HG03066 (cell line): ENCODE data around the gene KRTAP17-1.
"Not testable (repeated sequence)": the region's sequence is repeated elsewhere in the genome, so short reads cannot be mapped to it uniquely, and the experiment has no call there.

Experiments
- ATAC-seq: cut with Tn5 transposase; IDR thresholded peaks from one replicate; pipeline ENCODE4 v1.9.1; 2021; ENCODE audit warnings: low read depth; ENCODE audit not compliant: unreplicated experiment

KRTAP17-1 gene, protein sequence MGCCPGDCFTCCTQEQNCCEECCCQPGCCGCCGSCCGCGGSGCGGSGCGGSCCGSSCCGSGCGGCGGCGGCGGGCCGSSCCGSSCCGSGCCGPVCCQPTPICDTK

DNA sequence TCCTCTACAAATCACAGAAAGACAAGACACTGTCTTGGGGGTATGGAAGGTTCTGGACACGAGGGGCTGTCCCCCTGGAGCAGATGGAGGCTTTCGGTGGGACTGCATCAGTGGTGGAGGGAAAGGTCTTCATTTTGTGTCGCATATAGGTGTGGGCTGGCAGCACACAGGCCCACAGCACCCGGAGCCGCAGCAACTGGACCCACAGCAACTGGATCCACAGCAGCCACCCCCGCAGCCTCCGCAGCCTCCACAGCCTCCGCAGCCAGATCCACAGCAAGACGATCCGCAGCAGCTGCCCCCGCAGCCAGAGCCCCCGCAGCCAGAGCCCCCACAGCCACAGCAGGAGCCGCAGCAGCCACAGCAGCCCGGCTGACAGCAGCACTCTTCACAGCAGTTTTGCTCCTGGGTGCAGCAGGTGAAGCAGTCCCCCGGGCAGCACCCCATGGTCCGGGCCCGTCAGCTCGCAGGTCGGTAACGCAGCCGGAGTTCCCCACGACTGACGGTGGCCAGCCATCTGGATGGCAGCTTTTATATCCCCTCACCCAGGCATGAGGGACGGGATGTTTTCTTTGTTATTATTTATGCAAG, at the start of gene KRTAP17-1:
KRTAP17-1 (minus strand) TSS at position 507 of the 591 bp plus-strand sequence; CDS start at position 447, 60 bp downstream.
- no peak for ATAC-seq

DNA sequence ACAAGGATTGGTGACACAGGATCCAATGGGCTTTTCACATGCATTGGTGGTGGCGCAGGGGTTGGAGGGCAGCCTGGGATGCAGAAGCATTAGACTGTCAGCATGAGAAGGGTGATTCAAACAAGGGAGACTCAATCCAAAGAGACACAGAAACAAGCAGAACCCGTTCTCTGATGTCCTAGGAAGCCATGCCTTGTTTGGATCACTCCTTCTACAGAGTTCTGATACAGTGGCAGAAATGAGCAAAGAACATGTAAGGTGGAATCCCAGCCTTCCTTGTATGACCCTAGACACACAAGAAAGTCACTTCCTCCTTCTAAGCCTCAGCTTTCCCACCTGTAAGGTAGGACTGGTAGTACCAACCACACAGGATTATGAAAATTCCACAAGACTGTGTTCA, 48.4 kb upstream of the KRTAP17-1 start:
- ATAC-seq, result no peak

DNA sequence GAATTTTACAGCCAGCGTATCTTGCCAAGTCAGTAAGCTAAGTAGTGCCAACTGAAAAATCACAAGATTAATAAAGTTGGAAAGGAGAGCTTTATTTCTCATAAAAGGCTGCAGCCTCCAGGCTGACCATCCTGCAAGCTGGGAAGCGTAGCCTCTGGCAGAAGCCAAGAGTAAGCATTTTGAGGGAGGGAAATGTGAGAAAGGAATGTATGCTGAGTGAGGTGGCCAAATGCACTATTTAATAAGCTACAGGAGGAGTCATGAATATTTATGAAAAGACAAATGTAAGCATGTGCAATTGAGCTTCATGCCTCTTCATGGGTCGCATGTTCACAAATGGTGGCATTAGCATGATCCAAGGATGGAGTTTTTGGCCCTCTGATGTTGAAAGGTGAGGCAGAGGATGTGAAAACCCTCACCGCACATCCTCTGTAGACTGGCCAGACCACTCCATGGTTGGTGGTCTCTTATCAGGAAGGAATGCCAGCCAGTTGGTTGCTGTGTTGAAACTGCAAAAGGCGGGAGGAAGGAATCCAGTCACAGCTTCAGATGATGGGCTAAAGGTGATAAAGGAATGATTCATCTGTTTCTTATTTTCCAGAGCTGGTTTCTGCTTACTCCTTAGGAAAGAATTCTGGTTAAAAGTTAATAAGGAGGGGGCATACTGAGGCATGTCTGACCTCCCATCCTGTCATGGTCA, 44.9 kb upstream of the KRTAP17-1 start:
- ATAC-seq, result no peak

DNA sequence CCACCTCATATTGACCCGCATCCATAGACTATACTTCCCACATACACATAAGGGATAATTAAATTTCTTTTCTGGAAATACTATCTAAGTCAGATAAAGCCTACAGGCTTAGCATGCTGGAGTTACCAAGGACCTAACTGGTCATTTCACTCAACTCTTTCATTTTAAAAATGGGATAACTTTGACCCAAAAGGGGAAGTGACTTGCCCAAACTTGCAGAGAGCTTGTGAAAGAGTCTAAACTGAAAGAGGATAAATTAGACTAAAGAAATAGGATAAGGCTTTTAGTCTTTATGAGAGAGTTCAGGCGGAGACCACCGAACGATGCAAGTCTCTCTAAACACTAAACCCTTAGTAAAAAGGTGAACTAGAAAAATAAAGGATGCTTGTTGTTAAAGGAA, 39.0 kb upstream of the KRTAP17-1 start:
- ATAC-seq, result no peak

DNA sequence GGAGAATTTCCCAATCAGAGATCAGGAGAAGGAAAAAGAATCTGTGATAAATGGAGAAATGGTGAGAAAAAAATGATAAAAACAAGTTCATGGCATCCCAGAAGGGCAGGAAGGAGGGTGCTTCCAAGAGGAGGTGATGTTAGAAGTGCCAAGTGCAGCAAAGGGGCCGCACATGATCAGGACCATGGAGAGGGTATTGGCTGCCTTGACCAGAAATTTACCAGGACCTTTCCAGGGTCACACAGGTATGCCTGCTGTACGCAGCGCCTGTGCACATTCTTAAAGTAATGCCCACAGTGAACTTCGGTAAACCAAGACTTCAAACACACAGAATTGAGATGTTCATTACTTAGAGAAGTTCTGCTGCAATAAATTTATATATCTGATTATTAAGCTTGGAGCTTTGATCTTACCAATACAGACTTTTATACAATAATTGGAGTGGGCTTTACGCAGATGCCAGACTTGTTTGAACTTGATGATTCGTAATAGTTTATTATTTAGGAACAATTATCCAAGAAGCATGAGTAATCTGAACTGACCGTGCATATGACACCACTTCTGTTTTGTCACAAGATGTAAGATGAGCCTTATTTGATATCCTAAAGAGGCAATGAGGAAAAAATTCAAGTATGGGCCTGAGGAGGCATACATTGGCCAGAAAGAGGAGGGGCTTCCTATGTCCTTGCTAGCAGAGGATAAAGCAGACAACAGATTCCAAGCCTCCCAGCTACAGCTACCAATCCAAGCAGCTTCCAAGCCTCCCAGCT, 37.3 kb upstream of the KRTAP17-1 start:
- ATAC-seq, result no peak

DNA sequence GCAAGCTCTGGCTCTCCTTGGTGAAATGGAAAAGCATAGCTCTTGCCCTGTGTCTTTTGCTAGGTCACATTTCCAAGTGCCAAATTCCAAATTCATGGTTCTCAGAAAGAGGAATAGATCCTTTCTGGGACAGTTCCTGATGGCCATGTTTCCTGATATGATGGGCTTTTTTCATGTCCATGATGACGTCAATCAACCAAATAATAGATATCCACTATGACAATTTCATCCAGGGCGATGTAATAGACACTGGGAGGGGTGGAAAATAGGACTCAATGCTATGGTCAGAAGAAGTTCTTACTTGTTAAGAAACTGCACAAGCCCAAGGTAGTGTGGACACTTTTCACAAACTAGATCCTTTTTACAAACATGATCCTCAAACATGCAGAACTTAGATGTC, 35.7 kb upstream of the KRTAP17-1 start:
- ATAC-seq, result no peak

DNA sequence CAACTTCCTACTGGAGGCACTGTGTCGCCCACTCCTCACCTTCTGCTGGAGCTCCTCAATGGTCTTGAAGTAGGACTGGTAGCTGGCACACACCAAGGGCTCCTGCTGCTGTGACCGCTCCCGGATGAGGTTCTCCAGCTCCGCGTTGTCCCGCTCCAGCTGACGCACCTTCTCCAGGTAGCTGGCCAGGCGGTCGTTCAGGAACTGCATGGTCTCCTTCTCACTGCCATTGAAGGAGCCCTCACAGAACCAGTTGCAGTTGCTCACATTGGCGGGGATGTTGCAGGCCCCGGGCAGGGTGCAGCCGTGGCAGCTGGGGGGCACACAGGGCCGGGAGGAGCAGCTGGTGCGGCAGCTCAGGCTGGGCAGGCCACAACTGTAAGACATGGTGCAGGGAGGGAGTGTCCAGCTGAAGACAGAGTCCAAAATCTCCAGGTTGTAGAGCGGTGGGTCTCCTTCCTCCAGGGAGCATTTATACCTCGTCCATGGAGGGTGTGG, 34.9 kb upstream of the KRTAP17-1 start, which contains the start of gene KRT33A:
KRT33A (minus strand) TSS at position 448 of the 498 bp plus-strand sequence; CDS start at position 387, 61 bp downstream.
- ATAC-seq, result not testable (repeated sequence)

DNA sequence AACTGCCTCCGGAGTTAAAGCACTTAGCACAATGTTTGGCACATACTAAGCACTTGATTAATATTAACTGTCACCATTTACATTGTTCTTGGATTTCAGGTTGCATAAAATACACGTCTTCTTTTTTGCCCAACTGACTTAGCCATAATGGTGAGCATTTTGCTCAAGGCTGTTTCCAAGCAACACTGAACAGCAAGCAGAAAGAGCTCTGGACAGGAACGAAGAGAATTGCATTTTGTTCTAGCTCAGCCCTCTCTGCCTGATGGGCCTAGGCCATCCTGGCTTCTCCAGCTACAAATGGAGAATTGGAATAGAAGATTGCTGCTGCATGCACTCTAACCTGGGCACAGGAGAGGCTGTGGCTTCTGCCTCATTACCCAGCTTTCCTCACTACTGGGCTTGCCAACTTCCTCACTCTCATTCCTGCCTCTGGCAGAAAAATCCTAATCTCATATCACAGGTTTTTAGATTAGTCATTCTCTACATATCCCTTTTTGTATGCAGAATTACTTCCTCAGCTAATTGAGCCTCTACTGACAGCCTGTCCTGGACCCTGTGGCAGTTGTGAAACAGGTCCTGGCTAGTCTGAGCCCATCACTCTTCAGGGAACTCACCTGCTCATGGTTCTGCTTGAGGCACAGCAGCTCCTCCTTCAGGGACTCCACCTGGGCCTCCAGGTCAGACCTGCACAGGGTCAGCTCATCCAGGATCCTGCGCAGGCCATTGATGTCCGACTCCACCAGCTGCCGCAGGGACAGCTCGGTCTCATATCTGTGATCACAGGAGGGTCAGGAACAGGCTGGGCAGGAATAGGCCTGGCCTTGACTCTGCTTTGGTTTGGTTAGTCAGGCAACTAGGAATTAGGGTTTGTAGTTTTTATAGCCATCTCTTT, 32.6 kb upstream of the KRTAP17-1 start:
- ATAC-seq, result no peak

DNA sequence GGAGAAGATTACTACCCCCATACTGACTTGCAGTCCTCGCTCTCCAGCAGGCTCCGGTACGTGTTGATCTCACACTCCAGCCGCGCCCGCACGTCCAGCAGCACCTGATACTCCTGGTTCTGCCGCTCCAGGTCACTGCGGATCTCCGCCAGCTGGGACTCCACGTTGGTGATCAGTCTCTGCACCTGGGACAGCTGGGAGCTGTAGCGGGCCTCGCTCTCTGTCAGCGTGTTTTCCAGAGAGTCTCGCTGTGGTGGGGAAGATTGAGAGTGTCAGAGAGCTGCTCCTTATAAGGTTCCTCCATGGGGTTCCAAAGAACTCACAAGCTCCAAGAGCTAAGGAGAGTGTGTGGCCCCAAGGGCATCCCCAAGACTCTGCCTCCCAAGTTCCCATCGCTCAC, 30.9 kb upstream of the KRTAP17-1 start:
- ATAC-seq, result not testable (repeated sequence)

DNA sequence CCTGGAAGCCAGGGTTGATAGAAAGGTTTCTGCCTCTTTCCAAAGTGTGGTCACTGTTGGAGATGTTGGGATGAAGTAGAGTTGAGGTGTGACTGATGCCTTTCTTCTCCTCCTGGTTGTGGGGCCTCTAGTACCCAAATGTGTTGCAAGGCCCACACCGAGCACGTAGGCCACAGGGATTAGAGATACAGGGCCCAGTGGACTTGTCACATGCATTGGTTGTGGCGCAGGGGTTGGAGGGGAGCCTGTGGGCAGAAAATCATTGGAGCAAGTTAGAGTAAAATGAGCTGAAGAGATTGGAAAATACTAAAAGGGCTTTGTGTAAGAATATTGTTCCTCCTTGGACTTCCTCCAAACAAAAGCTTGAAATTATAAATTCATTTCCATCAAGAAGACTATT, 30.5 kb upstream of the KRTAP17-1 start:
- ATAC-seq, result no peak

DNA sequence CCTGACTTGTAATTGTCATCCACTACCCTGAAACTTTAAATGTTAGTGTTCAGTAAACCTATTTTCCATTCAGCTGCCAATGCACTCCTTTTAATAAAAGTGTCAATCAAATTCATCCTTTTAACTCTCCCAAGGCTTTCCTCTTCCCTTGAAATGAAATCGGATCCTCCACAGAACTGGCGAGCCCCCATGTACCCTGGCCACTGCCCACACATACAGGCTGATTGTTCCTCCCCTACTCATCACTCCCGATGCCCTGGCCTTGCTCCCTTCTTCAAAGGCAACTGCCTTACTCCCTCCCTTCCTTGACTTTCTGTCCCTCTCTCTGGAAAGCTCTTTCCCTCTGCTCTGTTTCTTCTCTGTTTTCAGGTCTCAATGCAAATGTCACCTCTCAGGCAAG, 27.5 kb upstream of the KRTAP17-1 start:
- no peak for ATAC-seq

DNA sequence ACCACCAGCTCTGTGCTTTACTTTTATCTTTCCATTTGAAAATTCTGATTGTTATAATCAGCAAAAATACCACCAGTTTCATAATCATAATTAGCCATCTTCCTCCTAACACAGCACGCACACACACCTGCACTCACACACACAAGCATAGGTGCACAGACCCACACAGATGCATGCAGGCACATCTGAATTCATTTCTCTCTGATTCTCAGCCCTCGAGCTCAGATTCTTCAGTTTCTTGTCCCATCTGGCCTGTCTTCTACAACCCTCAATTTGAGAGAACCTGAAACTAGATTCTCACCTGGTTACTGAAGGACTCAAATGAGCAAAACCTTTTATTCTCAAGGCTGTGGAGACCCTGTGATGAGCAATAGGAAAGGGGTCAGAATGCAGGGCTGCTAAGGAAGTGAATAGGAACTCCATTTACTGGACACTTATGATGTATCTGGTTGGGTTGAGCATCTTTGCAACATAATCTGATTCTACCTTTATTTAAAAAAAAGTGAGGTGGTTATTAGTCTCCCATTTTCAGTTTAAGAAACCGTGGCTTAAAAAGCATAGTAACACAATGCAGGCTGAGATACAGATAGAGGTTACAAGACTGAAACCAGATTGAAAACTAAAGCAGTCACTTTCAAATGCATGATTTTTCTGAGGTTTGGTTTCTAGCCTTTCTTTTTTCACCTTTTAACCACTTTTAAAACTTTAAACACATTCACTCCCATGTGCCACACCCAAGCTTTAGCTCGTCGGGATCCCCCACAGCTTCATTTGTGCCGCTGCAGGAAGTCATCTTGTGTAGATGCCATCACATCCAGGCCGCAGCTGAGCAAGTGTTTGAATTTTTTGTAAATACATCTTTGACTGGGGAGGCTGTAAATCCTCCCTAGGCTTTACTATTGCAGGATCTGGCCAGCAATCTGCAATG, 25.7 kb upstream of the KRTAP17-1 start:
- ATAC-seq, result no peak

DNA sequence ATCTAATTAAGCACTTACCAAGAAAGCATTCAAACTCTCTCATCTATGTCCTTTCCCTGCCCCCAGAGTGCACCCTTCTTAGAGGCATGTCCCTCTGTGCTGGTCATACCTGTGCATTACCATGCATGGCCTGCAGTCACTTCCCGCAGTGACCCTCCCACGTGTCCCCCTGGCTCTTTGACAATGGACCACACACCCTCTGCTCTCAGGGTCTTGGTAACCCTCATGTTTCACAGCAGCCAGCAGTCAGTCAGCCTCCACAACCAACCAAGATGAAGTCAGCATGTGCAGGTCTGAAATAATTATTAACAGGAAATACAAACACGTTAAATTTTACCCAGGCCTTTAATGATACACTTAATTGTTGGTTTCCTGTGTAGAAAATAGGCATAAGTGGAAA, 25.0 kb upstream of the KRTAP17-1 start:
- ATAC-seq, result no peak

DNA sequence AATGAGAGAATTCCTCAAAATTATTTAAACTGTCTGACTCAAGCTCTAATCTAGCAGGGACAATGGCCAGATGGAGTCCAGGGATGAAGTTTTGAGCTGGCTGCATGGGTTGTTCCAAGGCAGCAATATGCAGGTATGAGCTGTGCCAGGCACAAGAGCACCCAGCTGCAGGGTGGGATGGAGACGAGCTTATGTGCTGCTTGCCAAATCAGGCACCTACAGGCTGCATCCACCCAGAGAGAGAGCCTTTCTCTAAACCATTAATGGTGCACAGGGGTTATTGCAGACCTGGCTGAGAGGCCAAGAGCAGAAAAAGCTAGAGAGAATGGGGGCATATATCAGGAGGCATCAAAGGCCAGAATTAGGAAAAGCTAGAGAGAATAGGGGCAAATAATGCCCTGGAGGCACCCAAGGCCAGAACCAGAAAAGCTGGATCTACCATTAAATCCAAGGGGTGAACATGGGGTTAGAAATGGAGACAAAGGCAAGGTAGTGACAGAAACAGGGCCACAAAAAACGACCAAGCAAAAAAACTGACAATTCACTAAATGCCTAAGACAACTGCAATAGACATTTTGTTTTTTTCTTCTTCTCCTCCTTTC, 24.2 kb upstream of the KRTAP17-1 start:
- ATAC-seq, result no peak

DNA sequence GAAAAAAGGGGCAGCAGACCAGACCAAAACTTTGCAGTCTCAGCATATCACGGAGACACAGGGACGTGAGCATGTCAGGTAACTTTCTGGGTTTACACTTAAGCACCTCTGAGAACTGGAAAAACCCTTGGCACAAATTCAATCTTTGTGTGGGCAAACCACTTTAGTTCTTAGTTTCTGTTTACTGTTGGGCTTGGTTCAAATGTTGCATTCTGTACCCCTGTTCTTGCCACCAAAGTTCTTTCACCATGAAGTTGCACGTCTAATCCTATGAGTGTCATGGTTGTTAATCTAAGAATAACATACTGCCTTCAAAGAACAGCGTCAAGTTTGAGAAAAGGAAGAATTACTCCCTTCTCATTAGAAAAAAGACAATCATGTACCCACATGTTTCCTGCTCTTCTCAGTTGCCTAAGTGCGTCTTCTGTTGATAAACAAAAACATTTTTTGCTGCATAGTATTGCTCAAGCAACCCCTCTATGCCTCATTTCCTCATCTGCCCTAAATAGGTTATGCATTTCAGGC, 23.5 kb upstream of the KRTAP17-1 start:
- ATAC-seq, result no peak

DNA sequence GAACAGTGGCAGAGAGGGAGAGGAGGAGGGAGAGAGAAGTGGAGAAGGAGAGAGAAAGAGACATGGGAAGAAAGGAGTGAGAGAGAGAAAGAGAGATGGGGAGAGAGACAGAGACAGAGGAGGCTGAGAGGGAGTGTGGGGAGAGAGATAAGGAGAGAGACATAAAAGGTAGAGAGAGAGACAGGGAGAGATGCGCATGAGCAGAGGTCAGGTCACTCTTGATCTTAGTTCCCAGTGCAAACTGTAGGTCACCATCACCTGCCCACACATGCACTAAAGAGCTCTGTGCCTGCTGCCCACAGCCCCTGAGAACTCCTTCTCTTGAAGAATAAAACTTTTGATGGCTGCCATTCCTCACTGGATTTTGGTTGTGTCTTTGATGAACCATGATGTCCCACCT, 20.2 kb upstream of the KRTAP17-1 start:
- no peak for ATAC-seq

DNA sequence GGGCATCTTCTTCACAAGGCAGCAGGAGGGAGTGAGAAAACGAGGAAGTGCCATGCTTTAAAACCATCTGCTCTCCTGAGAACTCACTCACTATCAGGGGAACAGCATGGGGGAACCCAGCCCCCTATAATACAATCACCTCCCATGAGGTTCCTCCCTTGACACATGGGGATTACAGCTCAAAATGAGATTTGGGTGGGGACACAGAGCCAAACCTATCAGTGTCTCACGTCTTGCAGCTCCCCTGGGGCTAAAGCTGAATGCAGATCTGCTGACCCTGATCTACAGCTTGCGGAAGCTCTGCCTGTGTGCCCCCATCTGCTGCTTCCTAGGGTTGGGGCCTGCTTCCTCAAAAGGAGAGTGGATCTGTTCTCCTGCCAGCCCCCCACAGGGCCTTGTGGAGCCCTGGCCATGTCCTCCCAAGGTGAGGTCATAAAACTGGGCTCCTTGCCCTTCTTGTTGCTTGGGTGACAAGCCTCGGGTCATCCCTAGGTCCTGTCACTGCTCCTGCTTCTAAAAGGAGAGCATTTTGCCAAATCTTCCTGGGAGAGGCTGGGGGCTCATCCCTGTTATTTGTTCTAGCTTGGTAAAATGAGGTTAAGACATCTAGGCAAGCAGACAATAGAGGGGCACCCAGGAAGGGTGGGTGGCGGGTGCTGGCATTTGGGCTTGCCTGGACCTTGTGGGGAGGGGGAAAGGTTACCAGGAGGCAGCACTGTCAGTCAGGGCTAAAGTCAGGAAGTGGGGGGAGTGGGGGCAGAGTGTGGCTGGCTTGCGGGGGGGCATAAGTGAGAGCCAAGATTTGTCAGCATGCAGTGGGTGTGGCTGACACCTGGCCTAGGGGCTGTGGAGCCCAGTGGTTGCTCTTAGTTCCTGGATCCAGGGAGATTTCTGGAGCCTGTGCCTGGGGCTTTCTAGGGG, 19.1 kb upstream of the KRTAP17-1 start:
- no peak for ATAC-seq
